ENCODE results near the gene GUCY1A1.

GUCY1A1 gene

GRCh38 chr4:155667222-155667567 is 547 bp downstream of the GUCY1A1 start:
- Histone ChIP-seq H3K27me3 (ENCODE audit: insufficient read depth, poor library complexity, severe bottlenecking) (peaks cover 45% of the 10 kb centered on the region), H3K4me3 (ENCODE audit: severe bottlenecking) (peak overlapping the region; percentile 22), H3K27ac (ENCODE audit: poor library complexity, severe bottlenecking) (no peak overlapping the region), H3K4me1 (ENCODE audit: insufficient read depth, poor library complexity, severe bottlenecking) (no peaks in the 10 kb centered on the region), H3K9me3 (ENCODE audit: severe bottlenecking) (no peaks in the 10 kb centered on the region), H3K36me3 (ENCODE audit: low read depth) (no peaks in the 10 kb centered on the region)
- TF ChIP-seq, protein P1, sequence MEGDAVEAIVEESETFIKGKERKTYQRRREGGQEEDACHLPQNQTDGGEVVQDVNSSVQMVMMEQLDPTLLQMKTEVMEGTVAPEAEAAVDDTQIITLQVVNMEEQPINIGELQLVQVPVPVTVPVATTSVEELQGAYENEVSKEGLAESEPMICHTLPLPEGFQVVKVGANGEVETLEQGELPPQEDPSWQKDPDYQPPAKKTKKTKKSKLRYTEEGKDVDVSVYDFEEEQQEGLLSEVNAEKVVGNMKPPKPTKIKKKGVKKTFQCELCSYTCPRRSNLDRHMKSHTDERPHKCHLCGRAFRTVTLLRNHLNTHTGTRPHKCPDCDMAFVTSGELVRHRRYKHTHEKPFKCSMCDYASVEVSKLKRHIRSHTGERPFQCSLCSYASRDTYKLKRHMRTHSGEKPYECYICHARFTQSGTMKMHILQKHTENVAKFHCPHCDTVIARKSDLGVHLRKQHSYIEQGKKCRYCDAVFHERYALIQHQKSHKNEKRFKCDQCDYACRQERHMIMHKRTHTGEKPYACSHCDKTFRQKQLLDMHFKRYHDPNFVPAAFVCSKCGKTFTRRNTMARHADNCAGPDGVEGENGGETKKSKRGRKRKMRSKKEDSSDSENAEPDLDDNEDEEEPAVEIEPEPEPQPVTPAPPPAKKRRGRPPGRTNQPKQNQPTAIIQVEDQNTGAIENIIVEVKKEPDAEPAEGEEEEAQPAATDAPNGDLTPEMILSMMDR (IDR thresholded peaks at IDR 0.05; ENCODE audit: poor library complexity, severe bottlenecking) = no peak
- ATAC-seq (ENCODE audit: low read depth) (peak; percentile 50), DNase-seq (ENCODE audit: low spot score) (peak; percentile 38)

DNA sequence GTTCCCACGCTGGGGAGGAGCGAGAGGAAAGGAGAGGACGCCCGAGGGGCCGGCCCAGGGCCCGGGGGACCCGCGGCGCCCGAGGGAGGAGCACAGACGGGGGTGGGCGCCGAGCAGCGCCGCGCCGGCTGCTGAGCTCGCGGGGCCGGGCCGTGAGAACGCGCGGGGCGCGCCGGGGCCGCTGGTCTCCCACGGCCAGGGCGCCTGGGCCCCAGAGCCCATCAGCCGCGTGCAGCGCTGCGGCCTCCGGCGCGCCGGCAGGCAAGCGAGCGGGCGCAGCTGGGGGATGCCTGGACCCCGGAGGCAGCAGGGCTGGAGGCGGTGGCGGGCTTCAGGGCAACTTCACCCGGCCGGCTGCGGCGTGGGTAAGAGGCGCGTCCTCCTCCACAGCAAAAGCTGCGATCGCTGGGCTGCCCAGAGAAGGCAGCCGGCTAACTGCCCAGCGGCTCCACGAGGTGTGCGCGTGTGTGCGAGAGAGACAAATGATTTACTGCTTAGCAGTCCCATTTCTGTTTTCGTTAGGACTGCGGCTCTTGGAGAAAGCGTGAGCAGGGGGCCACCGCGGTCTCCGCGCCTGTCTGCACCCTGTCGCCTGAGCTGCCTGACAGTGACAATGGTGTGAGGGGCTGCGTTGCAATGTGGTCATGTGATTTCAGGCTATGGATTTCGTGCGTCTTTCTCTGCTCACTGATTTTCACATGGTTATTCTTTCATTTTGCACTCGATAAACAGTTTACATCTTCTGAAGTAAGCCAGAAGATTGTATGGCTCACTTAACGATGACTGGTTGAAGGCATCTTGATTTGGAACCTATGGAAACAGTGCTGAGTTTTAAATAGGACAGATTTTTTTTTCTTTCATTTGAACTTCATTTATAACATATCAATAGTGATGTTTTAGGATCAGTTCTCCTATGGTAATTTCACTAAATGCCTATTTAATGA is 1.2 kb downstream of the GUCY1A1 start:
- TF ChIP-seq, protein P1 (IDR thresholded peaks at IDR 0.05; ENCODE audit: poor library complexity, severe bottlenecking) = no peak
- H3K4me1 ChIP-seq (ENCODE audit: insufficient read depth, poor library complexity, severe bottlenecking) = no peaks in the 10 kb centered on the region
- H3K36me3 ChIP-seq (ENCODE audit: low read depth) = no peaks in the 10 kb centered on the region
- H3K4me3 ChIP-seq (ENCODE audit: severe bottlenecking) = peak overlapping the region; percentile 22
- H3K9me3 ChIP-seq (ENCODE audit: severe bottlenecking) = no peaks in the 10 kb centered on the region
- H3K27ac ChIP-seq (ENCODE audit: poor library complexity, severe bottlenecking) = no peak overlapping the region
- ATAC-seq (ENCODE audit: low read depth) (peak; percentile 67), DNase-seq (ENCODE audit: low spot score) (no peak)
- H3K27me3 ChIP-seq (ENCODE audit: insufficient read depth, poor library complexity, severe bottlenecking) = peaks cover 45% of the 10 kb centered on the region

DNA sequence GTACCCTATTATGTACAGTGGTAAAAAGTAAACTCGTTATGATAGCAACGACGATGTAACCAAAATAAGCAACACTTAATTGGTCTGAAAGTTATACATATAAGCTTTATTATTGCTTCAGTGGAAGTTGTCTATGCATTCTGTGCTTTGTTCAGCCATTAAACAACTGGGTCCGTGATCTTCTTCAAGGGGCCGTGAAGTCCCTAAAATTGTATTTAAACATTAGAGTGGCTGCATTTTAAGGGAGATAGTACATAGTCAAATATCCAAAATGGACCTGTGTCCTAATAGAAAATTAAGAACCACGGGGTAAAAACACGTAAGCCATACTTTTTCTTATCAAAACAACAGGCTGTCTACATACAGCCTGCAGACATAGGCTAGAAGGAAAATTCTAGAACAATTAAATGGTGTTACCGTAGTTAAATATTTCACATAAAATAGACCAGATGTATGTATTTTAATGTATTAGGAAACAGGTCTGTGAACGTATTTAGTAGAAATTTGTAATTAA is 2.1 kb downstream of the GUCY1A1 start:
- ATAC-seq (ENCODE audit: low read depth) = no peak
- no peak overlapping the region for H3K27ac ChIP-seq (ENCODE audit: poor library complexity, severe bottlenecking)
- H3K9me3 ChIP-seq (ENCODE audit: severe bottlenecking) = no peaks in the 10 kb centered on the region
- no peaks in the 10 kb centered on the region for H3K4me1 ChIP-seq (ENCODE audit: insufficient read depth, poor library complexity, severe bottlenecking)
- no peak overlapping the region for H3K4me3 ChIP-seq (ENCODE audit: severe bottlenecking)
- DNase-seq (ENCODE audit: low spot score) = no peak
- TF ChIP-seq, protein P1 (IDR thresholded peaks at IDR 0.05; ENCODE audit: poor library complexity, severe bottlenecking) = no peak
- H3K27me3 ChIP-seq (ENCODE audit: insufficient read depth, poor library complexity, severe bottlenecking) = peaks cover 45% of the 10 kb centered on the region
- H3K36me3 ChIP-seq (ENCODE audit: low read depth) = no peaks in the 10 kb centered on the region

GRCh38 chr4:155672342-155672741 is 5.7 kb downstream of the GUCY1A1 start:
- peaks cover 26% of the 10 kb centered on the region for H3K27me3 ChIP-seq (ENCODE audit: insufficient read depth, poor library complexity, severe bottlenecking)
- H3K4me3 ChIP-seq (ENCODE audit: severe bottlenecking) = no peak overlapping the region
- TF ChIP-seq, protein P1 (IDR thresholded peaks at IDR 0.05; ENCODE audit: poor library complexity, severe bottlenecking) = no peak
- H3K4me1 ChIP-seq (ENCODE audit: insufficient read depth, poor library complexity, severe bottlenecking) = no peaks in the 10 kb centered on the region
- no peaks in the 10 kb centered on the region for H3K36me3 ChIP-seq (ENCODE audit: low read depth)
- no peaks in the 10 kb centered on the region for H3K9me3 ChIP-seq (ENCODE audit: severe bottlenecking)
- DNase-seq (ENCODE audit: low spot score) (no peak), ATAC-seq (ENCODE audit: low read depth) (no peak)
- H3K27ac ChIP-seq (ENCODE audit: poor library complexity, severe bottlenecking) = no peak overlapping the region

All from RWPE2 (cell line).